Stimulated activated naive CD4-positive, alpha-beta T cell (primary cell): ENCODE measurements around the gene TNFAIP8L2.
"Not testable (repeated sequence)": the region's sequence is repeated elsewhere in the genome, so short reads cannot be mapped to it uniquely, and the experiment has no call there.

Experiments used
- DNase-seq, 6 experiments: peaks; one replicate each; lab custom pipeline; 2025; lab: John Stamatoyannopoulos, UW

TNFAIP8L2 gene

GRCh38 chr1:151146072-151146411 is 10.4 kb upstream of the TNFAIP8L2 start:
- DNase-seq: peak in 1 of 6 experiments; percentile 22

GRCh38 chr1:151146412-151147131 is 9.9 kb upstream of the TNFAIP8L2 start, which contains the start of gene SEMA6C:
Gene SEMA6C, minus strand, starts transcription at chr1:151146631. Its CDS starts 4,010 bp downstream, at chr1:151142621.
- DNase-seq: peak; percentile 54 to 85 (median 74)

- peak in 1 of 6 experiments; percentile 34 for DNase-seq
Measured at GRCh38 chr1:151147132-151147503, 9.3 kb upstream of the TNFAIP8L2 start.

- no peak for DNase-seq
Measured at GRCh38 chr1:151147665-151148064, 8.8 kb upstream of the TNFAIP8L2 start.

GRCh38 chr1:151157067-151157531 is 650 bp downstream of the TNFAIP8L2 start:
- peak; percentile 28 to 71 (median 60) for DNase-seq

- peak in 2 of 6 experiments; percentile 14 to 26 for DNase-seq
Measured at GRCh38 chr1:151158326-151158725, 1.9 kb downstream of the TNFAIP8L2 start.

GRCh38 chr1:151158751-151159251 is 2.4 kb downstream of the TNFAIP8L2 start:
- no peak for DNase-seq

- DNase-seq: no peak
Measured at GRCh38 chr1:151159373-151159772, 2.9 kb downstream of the TNFAIP8L2 start.

GRCh38 chr1:151164732-151165280 is 8.4 kb downstream of the TNFAIP8L2 start:
- DNase-seq: no peak

GRCh38 chr1:151165281-151165737 is 8.9 kb downstream of the TNFAIP8L2 start:
- DNase-seq: no peak

GRCh38 chr1:151165738-151166504 is 9.5 kb downstream of the TNFAIP8L2 start, which contains the start of the genes LYSMD1 and SCNM1:
Gene LYSMD1, minus strand, starts transcription at chr1:151165902. Its CDS starts 644 bp downstream, at chr1:151165258.
Gene SCNM1, plus strand, starts transcription at chr1:151166144. Its CDS starts 9 bp downstream, at chr1:151166153.
- peak; percentile 94 to 97 (median 96) for DNase-seq

- no peak for DNase-seq
Measured at GRCh38 chr1:151166505-151166956, 10.1 kb downstream of the TNFAIP8L2 start.

GRCh38 chr1:151167116-151167515 is 10.7 kb downstream of the TNFAIP8L2 start:
- DNase-seq: no peak

GRCh38 chr1:151171190-151171589 is 14.7 kb downstream of the TNFAIP8L2 start:
- no peak for DNase-seq

- DNase-seq: no peak
Measured at GRCh38 chr1:151175041-151175741, 18.7 kb downstream of the TNFAIP8L2 start.

GRCh38 chr1:151175863-151176262 is 19.4 kb downstream of the TNFAIP8L2 start, which contains the start of gene TMOD4:
Gene TMOD4, minus strand, starts transcription at chr1:151175981. Its CDS starts 1,106 bp downstream, at chr1:151174875.
- peak in 1 of 6 experiments; percentile 17 for DNase-seq

GRCh38 chr1:151176514-151177045 is 20.1 kb downstream of the TNFAIP8L2 start:
- no peak for DNase-seq

GRCh38 chr1:151184211-151184610 is 27.8 kb downstream of the TNFAIP8L2 start:
- DNase-seq: no peak

GRCh38 chr1:151187205-151187604 is 30.8 kb downstream of the TNFAIP8L2 start:
- no peak for DNase-seq

GRCh38 chr1:151188667-151189066 is 32.2 kb downstream of the TNFAIP8L2 start:
- not testable (repeated sequence) for DNase-seq
